ENCODE results near the gene PTTG2. TPM values are rescaled to one million over a fixed set of nuclear protein-coding genes. Genes with fewer than 3 reads are reported as not detected.

PTTG2 gene
- 1 to 10 TPM in 1 of 10 donors, under 1 TPM in 7, not detected in 2; 0.55 to 1.0 (median 0.87) TPM for total RNA-seq
- polyA plus RNA-seq: 1 to 10 TPM; 1.2 to 1.6 TPM
- long read RNA-seq, donor 1: 0 reads
- long read RNA-seq, donor 2: 0 reads
- long read RNA-seq, donor 3: 0 reads

GRCh38 chr4:37960098-37960497 is at the start of gene PTTG2:
Gene PTTG2, plus strand, starts transcription at chr4:37960398. Its CDS starts 37 bp downstream, at chr4:37960435.
- Histone ChIP-seq H3K36me3 (no peaks in the 10 kb centered on the region), H3K4me1 (peaks cover 0 to 16% (median 0%) of the 10 kb centered on the region in 9 donors), H3K9me3 (no peaks in the 10 kb centered on the region), H3K27me3 (no peaks in the 10 kb centered on the region), H3K4me3 (no peak within 1 kb of the TSS), H3K27ac (no peak within 1 kb of the TSS)
- ATAC-seq (no peak), DNase-seq (no peak)
- WGBS, 2 donors: 92 to 95% methylated on average over 5 of the region's 5 CpGs
- TF ChIP-seq CTCF (IDR thresholded peaks at IDR 0.05): no peak
- intact Hi-C loops (cut with DNase I): no loop called here

- Histone ChIP-seq H3K36me3 (no peaks in the 10 kb centered on the region), H3K4me3 (no peak overlapping the region), H3K27me3 (no peaks in the 10 kb centered on the region), H3K4me1 (peaks cover 0 to 25% (median 6%) of the 10 kb centered on the region in 9 donors), H3K9me3 (no peaks in the 10 kb centered on the region), H3K27ac (no peak overlapping the region)
- DNase-seq (no peak), ATAC-seq (no peak)
- TF ChIP-seq CTCF (IDR thresholded peaks at IDR 0.05): no peak
- 92% methylated on average over 3 of the region's 3 CpGs for WGBS, 2 donors
- intact Hi-C loops (cut with DNase I): loop anchor here in 1 of 10 donors (5.0 kb wide), 1 partner anchor 33 kb away; no protein-coding TSS in a partner anchor
Observed at GRCh38 chr4:37914539-37914938, 45.7 kb upstream of the PTTG2 start.

GRCh38 chr4:37917388-37917787 is 42.8 kb upstream of the PTTG2 start:
- intact Hi-C loops (cut with DNase I): no loop called here
- Histone ChIP-seq H3K4me1 (peaks cover 0 to 12% (median 3%) of the 10 kb centered on the region in 9 donors), H3K27ac (no peak overlapping the region), H3K4me3 (no peak overlapping the region), H3K9me3 (no peaks in the 10 kb centered on the region), H3K27me3 (no peaks in the 10 kb centered on the region), H3K36me3 (no peaks in the 10 kb centered on the region)
- ATAC-seq (peak in 5 of 8 donors; percentile 53 to 78 (median 58)), DNase-seq (peak; percentile 39 to 42)
- TF ChIP-seq CTCF (IDR thresholded peaks at IDR 0.05): no peak
- 83 to 85% methylated on average over 7 of the region's 7 CpGs for WGBS, 2 donors

- 90 to 94% methylated on average over 3 of the region's 3 CpGs for WGBS, 2 donors
- Histone ChIP-seq H3K27ac (no peak overlapping the region), H3K27me3 (no peaks in the 10 kb centered on the region), H3K9me3 (no peaks in the 10 kb centered on the region), H3K36me3 (no peaks in the 10 kb centered on the region), H3K4me1 (peaks cover 0 to 15% (median 3%) of the 10 kb centered on the region in 9 donors), H3K4me3 (no peak overlapping the region)
- ATAC-seq (no peak), DNase-seq (no peak)
- no peak for TF ChIP-seq CTCF (IDR thresholded peaks at IDR 0.05)
- intact Hi-C loops (cut with DNase I): no loop called here
Observed at GRCh38 chr4:37918653-37919052, 41.5 kb upstream of the PTTG2 start.

Data from heart right ventricle (tissue), 16 donors.